ENCODE results near the gene SH2D3C.

Gene SH2D3C

DNA sequence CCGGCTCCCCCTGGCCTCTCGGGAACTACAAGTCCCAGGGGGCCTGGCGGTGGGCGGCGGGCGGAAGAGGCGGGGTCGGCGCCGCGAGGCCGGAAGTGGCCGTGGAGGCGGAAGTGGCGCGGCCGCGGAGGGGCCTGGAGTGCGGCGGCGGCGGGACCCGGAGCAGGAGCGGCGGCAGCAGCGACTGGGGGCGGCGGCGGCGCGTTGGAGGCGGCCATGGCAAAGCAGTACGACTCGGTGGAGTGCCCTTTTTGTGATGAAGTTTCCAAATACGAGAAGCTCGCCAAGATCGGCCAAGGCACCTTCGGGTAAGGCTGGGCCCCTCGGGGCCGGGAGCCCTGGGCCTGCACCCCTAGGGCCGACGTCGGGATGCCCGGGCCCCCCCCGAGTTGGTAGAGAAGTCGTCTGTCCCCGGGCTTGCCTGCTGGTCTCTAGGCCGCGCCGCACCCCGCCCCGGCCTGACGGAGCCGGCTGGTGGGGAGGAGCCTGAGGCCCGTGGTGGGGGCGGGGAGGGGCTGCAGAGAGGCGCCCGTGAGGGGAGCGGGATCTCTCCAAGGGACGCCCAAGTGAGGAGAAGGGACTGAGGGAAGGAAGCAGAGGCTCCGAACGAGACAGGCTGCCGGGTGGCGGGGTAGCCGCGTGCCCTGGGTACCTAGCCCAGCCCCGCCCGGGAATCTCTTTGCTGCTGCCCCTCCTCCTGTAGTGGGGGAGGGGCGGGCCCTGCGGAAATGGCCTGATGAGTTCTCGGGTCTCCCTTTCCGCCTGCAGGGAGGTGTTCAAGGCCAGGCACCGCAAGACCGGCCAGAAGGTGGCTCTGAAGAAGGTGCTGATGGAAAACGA, 7.7 kb upstream of the SH2D3C start, which contains the start of gene CDK9 (continued):
- TF ChIP-seq WT1 (tag by site-specific recombination; IDR thresholded peaks at IDR 0.05) (peak; percentile 29; the same call in 1 of the 2 replicates), ZNF596 (tag by site-specific recombination; IDR thresholded peaks at IDR 0.05) (no peak), ZFP37 (tag by site-specific recombination; IDR thresholded peaks at IDR 0.05) (no peak), ZNF423 (tag by site-specific recombination; IDR thresholded peaks at IDR 0.05) (0 out of 2 replicates have a peak, but pooled peaks have one; percentile 23), SP2 (tag by site-specific recombination; IDR thresholded peaks at IDR 0.05) (peak; percentile 75), SP3 (tag by site-specific recombination; IDR thresholded peaks at IDR 0.05) (peak; percentile 79), GLI2 (tag by site-specific recombination; IDR thresholded peaks at IDR 0.05; ENCODE audit: borderline replicate concordance, low read depth) (no peak), ZNF138 (tag by site-specific recombination; IDR thresholded peaks at IDR 0.05; ENCODE audit: borderline replicate concordance) (no peak), ZNF530 (tag by site-specific recombination; IDR thresholded peaks at IDR 0.05; ENCODE audit: low read depth) (no peak), REPIN1 (tag by site-specific recombination; IDR thresholded peaks at IDR 0.05; ENCODE audit: low read depth) (no peak), ZNF335 (tag by site-specific recombination; conservative IDR thresholded peaks at IDR 0.05) (peak; percentile 91), ZNF302 (tag by site-specific recombination; IDR thresholded peaks at IDR 0.05; ENCODE audit: low read depth) (no peak), ZNF354C (tag by site-specific recombination; IDR thresholded peaks at IDR 0.05; ENCODE audit: borderline replicate concordance, low read depth) (no peak), ZNF175 (tag by site-specific recombination; IDR thresholded peaks at IDR 0.05) (no peak), ZNF23 (tag by site-specific recombination; IDR thresholded peaks at IDR 0.05; ENCODE audit: borderline replicate concordance) (no peak), MEIS1 (CRISPR knock-in tag; IDR thresholded peaks at IDR 0.05; ENCODE audit: borderline replicate concordance) (no peak), YY1 (tag by site-specific recombination; IDR thresholded peaks at IDR 0.05) (0 out of 2 replicates have a peak, but pooled peaks have one; percentile 15), ZNF350 (tag by site-specific recombination; IDR thresholded peaks at IDR 0.05) (no peak), ZNF830 (tag by site-specific recombination; IDR thresholded peaks at IDR 0.05; ENCODE audit: low read depth) (no peak), RBAK (tag by site-specific recombination; IDR thresholded peaks at IDR 0.05) (no peak)
- TF ChIP-seq, protein P1, sequence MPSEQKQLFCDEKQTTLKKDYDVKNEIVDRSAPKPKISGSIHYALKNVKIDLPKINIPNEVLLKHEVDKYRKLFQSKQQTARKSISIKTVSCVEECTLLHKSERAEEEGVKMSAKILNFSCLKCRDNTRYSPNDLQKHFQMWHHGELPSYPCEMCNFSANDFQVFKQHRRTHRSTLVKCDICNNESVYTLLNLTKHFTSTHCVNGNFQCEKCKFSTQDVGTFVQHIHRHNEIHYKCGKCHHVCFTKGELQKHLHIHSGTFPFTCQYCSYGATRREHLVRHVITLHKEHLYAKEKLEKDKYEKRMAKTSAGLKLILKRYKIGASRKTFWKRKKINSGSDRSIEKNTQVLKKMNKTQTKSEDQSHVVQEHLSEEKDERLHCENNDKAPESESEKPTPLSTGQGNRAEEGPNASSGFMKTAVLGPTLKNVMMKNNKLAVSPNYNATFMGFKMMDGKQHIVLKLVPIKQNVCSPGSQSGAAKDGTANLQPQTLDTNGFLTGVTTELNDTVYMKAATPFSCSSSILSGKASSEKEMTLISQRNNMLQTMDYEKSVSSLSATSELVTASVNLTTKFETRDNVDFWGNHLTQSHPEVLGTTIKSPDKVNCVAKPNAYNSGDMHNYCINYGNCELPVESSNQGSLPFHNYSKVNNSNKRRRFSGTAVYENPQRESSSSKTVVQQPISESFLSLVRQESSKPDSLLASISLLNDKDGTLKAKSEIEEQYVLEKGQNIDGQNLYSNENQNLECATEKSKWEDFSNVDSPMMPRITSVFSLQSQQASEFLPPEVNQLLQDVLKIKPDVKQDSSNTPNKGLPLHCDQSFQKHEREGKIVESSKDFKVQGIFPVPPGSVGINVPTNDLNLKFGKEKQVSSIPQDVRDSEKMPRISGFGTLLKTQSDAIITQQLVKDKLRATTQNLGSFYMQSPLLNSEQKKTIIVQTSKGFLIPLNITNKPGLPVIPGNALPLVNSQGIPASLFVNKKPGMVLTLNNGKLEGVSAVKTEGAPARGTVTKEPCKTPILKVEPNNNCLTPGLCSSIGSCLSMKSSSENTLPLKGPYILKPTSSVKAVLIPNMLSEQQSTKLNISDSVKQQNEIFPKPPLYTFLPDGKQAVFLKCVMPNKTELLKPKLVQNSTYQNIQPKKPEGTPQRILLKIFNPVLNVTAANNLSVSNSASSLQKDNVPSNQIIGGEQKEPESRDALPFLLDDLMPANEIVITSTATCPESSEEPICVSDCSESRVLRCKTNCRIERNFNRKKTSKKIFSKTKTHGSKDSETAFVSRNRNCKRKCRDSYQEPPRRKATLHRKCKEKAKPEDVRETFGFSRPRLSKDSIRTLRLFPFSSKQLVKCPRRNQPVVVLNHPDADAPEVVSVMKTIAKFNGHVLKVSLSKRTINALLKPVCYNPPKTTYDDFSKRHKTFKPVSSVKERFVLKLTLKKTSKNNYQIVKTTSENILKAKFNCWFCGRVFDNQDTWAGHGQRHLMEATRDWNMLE (tag by site-specific recombination; conservative IDR thresholded peaks at IDR 0.05; ENCODE audit: low read depth), result no peak
- TF ChIP-seq, protein P2, sequence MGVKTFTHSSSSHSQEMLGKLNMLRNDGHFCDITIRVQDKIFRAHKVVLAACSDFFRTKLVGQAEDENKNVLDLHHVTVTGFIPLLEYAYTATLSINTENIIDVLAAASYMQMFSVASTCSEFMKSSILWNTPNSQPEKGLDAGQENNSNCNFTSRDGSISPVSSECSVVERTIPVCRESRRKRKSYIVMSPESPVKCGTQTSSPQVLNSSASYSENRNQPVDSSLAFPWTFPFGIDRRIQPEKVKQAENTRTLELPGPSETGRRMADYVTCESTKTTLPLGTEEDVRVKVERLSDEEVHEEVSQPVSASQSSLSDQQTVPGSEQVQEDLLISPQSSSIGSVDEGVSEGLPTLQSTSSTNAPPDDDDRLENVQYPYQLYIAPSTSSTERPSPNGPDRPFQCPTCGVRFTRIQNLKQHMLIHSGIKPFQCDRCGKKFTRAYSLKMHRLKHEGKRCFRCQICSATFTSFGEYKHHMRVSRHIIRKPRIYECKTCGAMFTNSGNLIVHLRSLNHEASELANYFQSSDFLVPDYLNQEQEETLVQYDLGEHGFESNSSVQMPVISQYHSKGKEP (tag by site-specific recombination; IDR thresholded peaks at IDR 0.05), result no peak
- TF ChIP-seq, protein P3, sequence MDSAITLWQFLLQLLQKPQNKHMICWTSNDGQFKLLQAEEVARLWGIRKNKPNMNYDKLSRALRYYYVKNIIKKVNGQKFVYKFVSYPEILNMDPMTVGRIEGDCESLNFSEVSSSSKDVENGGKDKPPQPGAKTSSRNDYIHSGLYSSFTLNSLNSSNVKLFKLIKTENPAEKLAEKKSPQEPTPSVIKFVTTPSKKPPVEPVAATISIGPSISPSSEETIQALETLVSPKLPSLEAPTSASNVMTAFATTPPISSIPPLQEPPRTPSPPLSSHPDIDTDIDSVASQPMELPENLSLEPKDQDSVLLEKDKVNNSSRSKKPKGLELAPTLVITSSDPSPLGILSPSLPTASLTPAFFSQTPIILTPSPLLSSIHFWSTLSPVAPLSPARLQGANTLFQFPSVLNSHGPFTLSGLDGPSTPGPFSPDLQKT (IDR thresholded peaks at IDR 0.05; ENCODE audit: borderline replicate concordance, low read depth, low read length), result no peak; the same call in 1 of the 2 replicates
- TF ChIP-seq, protein P4, sequence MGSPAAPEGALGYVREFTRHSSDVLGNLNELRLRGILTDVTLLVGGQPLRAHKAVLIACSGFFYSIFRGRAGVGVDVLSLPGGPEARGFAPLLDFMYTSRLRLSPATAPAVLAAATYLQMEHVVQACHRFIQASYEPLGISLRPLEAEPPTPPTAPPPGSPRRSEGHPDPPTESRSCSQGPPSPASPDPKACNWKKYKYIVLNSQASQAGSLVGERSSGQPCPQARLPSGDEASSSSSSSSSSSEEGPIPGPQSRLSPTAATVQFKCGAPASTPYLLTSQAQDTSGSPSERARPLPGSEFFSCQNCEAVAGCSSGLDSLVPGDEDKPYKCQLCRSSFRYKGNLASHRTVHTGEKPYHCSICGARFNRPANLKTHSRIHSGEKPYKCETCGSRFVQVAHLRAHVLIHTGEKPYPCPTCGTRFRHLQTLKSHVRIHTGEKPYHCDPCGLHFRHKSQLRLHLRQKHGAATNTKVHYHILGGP (tag by site-specific recombination; IDR thresholded peaks at IDR 0.05), result no peak
- TF ChIP-seq, protein P5, sequence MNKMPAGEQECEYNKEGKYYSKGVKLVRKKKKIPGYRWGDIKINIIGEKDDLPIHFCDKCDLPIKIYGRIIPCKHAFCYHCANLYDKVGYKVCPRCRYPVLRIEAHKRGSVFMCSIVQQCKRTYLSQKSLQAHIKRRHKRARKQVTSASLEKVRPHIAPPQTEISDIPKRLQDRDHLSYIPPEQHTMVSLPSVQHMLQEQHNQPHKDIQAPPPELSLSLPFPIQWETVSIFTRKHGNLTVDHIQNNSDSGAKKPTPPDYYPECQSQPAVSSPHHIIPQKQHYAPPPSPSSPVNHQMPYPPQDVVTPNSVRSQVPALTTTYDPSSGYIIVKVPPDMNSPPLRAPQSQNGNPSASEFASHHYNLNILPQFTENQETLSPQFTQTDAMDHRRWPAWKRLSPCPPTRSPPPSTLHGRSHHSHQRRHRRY (tag by site-specific recombination; IDR thresholded peaks at IDR 0.05), result no peak
- TF ChIP-seq, protein P6, sequence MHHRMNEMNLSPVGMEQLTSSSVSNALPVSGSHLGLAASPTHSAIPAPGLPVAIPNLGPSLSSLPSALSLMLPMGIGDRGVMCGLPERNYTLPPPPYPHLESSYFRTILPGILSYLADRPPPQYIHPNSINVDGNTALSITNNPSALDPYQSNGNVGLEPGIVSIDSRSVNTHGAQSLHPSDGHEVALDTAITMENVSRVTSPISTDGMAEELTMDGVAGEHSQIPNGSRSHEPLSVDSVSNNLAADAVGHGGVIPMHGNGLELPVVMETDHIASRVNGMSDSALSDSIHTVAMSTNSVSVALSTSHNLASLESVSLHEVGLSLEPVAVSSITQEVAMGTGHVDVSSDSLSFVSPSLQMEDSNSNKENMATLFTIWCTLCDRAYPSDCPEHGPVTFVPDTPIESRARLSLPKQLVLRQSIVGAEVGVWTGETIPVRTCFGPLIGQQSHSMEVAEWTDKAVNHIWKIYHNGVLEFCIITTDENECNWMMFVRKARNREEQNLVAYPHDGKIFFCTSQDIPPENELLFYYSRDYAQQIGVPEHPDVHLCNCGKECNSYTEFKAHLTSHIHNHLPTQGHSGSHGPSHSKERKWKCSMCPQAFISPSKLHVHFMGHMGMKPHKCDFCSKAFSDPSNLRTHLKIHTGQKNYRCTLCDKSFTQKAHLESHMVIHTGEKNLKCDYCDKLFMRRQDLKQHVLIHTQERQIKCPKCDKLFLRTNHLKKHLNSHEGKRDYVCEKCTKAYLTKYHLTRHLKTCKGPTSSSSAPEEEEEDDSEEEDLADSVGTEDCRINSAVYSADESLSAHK (tag by site-specific recombination; IDR thresholded peaks at IDR 0.05), result 0 out of 2 replicates have a peak, but pooled peaks have one; percentile 33

Measured in HEK293 (cell line).